NCI-H460 (cell line): ENCODE measurements around the gene DLG2. TPM values are rescaled to one million over a fixed set of nuclear protein-coding genes. Genes with fewer than 3 reads are reported as not detected.
"Not testable (repeated sequence)": the region's sequence is repeated elsewhere in the genome, so short reads cannot be mapped to it uniquely, and the experiment has no call there.

Experiments
- DNase-seq: peaks from one replicate; pipeline ENCODE4 v3.0.0-alpha.2; 2016; ENCODE audit warnings: low read depth; ENCODE audit errors: extremely low read depth
- total RNA-seq: library from RNA; depleted of rRNA; stranded (reverse); fragments of >200 nt; shearing (Covaris generic); gene quantifications from 2 replicates; pipeline ENCODE4 v1.2.3, GENCODE V29; 2014

DLG2 gene
- total RNA-seq, 1 experiment from 2014 or later, result 115 TPM

GRCh38 chr11:85256433-85256832 lies 370.7 kb downstream of the DLG2 start:
- no peak for DNase-seq

- no peak for DNase-seq
Measured at GRCh38 chr11:85249482-85249881, 377.7 kb downstream of the DLG2 start.

- DNase-seq, result no peak
Measured at GRCh38 chr11:85247797-85248196, 379.3 kb downstream of the DLG2 start.

DNA sequence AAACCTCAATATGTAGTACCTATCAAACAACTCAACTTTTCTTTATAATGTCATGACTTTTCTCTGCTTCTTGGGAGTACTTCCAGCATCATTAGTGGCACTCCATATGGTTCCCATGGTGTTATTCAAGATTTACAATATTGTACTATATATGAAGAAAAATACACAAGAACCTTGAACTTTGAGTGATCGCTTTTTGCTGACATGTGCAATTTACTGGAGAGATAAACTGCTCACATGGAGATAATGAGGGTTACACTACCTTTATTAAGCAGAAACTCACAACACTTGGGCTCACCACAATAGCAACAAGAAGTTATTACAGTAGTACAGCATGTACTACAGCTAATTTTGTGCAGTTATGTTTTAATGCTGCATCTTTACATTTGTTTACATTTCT lies 388.2 kb downstream of the DLG2 start:
- DNase-seq, result no peak

DNA sequence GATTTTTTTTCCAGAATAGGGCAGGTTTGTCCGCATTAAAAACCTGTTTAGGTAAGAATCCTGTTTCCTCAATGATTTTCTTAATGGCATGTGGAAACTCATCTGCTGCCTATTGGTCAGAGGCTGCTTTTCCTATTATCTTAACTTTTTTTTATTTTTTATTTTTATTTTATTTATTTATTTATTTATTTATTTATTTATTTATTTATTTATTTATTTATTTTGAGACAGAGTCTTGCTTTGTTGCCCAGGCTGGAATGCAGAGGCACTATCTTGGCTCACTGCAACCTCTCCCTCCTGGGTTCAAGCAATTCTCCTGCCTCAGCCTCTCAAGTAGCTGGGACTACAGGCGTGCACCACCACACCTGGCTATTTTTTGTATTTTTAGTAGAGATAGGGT lies 389.1 kb downstream of the DLG2 start:
- DNase-seq, result not testable (repeated sequence)

DNA sequence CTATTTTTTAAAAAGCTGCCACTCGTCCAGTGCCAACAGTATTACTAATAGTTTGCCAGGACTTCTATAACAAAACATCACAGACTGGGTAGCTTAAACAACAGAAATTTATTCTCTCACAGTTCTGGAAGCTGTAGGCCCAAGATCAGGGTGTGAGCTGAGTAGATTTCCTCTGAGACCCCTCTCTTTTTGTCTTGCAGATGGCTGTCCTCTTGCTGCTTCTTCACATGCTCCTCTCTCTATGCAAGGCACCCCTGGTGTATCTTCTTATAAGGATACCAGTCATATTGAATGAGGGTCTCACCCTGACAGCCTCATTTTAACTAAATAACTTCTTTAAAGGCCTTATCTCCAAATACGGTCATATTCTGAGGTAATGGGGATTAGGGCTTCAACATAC lies 390.9 kb downstream of the DLG2 start:
- no peak for DNase-seq

- DNase-seq, result no peak
Measured at GRCh38 chr11:85232559-85232958, 394.6 kb downstream of the DLG2 start.

DNA sequence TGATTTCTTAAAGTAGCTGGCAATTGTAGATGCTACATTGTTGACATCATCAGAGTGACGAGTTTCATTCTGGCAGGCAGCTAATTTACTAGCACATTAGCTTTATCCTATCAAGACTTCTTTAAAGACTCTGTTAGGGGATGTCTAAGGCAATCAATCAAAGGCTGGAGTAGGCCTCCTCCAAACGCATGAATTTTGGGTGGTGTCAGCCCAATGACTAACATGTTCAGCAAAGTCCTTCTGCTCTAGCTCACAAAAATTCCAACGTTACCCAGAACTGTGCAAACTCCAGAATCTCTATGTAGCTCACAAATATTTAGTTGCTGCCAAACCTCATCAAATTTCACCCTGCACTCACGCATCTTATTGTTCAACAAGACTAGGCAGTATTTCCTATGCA lies 395.6 kb downstream of the DLG2 start:
- no peak for DNase-seq

- not testable (repeated sequence) for DNase-seq
Measured at GRCh38 chr11:85229723-85230122, 397.4 kb downstream of the DLG2 start.

DNA sequence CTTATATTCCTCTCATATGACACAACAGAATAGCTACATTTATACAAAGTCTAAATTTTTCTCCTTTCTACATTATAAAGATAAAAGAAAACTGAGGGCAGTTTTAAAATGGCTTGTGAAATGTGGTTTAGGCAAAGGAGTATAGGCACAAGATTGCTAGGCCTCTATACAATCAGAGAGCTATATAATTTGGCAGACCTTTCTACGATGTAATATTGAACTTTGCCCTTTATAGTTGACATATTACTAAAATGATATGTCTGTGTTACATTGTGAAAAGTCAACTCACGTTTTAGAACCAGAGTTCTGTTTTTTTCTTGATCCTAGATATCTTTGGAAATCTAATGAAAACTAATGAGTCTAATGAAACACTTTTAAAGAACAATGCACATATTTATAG lies 430.2 kb downstream of the DLG2 start:
- no peak for DNase-seq

DNA sequence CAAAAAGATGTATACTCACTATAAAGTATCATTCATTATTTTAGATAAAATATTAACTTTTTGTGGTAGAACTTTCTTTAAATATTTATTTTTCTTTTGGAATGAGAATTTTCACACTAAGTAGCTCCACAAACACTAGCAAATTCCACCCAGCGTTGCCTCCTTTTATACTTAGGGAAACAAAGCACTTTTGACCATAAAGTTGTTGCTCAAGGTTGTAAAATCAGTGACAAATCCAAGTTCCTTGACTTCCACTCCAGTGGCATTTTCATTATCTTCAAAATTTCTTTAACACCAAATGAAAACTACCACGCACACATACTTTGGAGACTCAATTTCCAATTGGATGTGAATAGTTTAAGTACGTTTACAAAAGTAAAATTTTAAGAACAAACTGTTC lies 431.2 kb downstream of the DLG2 start:
- DNase-seq, result no peak

- no peak for DNase-seq
Measured at GRCh38 chr11:85187992-85188391, 439.2 kb downstream of the DLG2 start.

- no peak for DNase-seq
Measured at GRCh38 chr11:85184721-85185120, 442.4 kb downstream of the DLG2 start.

GRCh38 chr11:85182441-85183387 lies 444.4 kb downstream of the DLG2 start:
- peak; percentile 1 for DNase-seq

- no peak for DNase-seq
Measured at GRCh38 chr11:85180528-85180927, 446.6 kb downstream of the DLG2 start.

- no peak for DNase-seq
Measured at GRCh38 chr11:85171648-85172257, 455.4 kb downstream of the DLG2 start.

- DNase-seq, result no peak
Measured at GRCh38 chr11:85170184-85170583, 457.0 kb downstream of the DLG2 start.

DNA sequence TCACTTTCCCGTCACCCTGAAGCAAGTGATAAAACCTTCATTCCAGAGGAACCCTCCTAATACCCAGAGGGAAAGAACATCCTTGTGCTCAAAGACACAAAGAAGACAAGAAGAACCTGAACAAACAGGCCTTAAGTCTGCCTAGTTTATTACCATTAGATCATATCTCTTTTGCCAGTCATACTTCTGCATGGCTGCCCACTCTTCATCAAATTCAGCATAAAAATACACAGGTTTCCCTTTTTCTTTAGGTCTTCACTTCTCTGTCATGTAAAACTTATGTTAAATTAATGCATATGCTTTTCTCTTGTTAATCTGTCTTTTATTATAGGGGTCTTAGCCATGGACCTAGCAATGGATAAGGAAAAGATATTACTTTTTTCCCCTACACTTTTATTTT lies 459.7 kb downstream of the DLG2 start:
- DNase-seq, result no peak

DNA sequence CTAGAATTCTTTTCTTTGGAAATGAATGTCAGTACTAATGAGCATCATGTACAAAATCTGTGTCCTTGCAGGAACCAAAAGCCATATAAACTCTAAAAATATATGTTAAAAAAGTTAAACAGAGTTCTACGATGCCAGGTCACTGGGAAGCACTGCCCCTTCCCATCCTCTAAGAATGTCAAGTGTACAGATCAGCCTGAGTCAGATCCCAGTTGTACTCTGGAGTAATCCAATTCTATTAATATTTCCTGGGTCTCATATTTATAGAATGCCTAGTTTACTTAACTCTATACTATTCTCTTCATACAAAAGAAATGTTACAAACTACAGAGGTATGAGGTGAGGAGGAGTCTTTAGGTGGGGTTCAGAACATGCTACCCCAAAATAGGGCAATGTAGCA lies 460.1 kb downstream of the DLG2 start:
- DNase-seq, result no peak

DNA sequence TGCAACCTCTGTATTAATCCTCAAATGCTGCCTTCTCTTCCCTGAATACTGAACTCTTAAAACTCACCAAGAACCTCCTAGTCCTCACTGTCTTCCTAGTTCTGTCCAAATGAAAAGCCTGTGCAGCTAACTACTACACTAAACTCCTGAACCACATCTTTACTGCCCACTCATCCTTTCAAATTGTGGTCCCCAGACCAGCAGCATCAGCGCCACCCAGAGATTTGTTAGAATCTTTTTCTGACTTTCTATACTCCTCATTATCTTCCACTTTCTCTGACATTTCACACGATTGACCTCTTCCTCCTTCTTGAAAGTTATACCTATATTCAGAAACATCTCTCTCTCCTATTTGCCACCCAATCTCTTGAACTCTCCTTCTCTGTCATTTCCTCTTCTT lies 461.3 kb downstream of the DLG2 start:
- no peak for DNase-seq

GRCh38 chr11:85164743-85165142 lies 462.4 kb downstream of the DLG2 start:
- DNase-seq, result no peak

GRCh38 chr11:85154294-85154693 lies 472.9 kb downstream of the DLG2 start:
- DNase-seq, result no peak
